PC-9 (cell line): ENCODE data around the gene GSAP. TPM values are rescaled to one million over a fixed set of nuclear protein-coding genes. Genes with fewer than 3 reads are reported as not detected.

Source experiments
- BruUV-seq: library from RNA; stranded (reverse); fragments of 400-500 nt; replicated peaks from 2 replicates; lab custom pipeline; 2021; lab: Mats Ljungman, UMichigan
- CTCF ChIA-PET: fragments of 300-600 bp; sonication (Branson Sonifier 250); formaldehyde crosslinking; loops from one replicate; lab custom pipeline; 2022; ENCODE audit warnings: antibody characterized with exemption; lab: Charles Lee
- POLR2A ChIA-PET: fragments of 300-600 bp; sonication (Branson Sonifier 250); formaldehyde crosslinking; loops from one replicate; lab custom pipeline; 2022; ENCODE audit warnings: antibody characterized with exemption; ENCODE audit not compliant: unreplicated experiment; lab: Charles Lee
- DNase-seq, 2 experiments: peaks; one replicate each; pipeline versions ENCODE4 v3.0.0 to v3.0.0-alpha.2; 2015 to 2022; ENCODE audit warnings: mixed read lengths in 1 of 2
- H2AFZ ChIP-seq: fragments of 200-600 bp; sonication (generic); 2 replicates; pipeline ENCODE4 v1.8.1; 2017; ENCODE audit warnings: antibody characterized with exemption
- H3F3A ChIP-seq: fragments of 200-600 bp; sonication (generic); 2 replicates; pipeline ENCODE4 v1.8.1; 2017; ENCODE audit warnings: antibody characterized with exemption, mild to moderate bottlenecking, low read depth; ENCODE audit not compliant: insufficient read depth
- H3K27ac ChIP-seq: fragments of 200-600 bp; sonication (generic); 2 replicates; pipeline ENCODE4 v1.6.1; 2016; ENCODE audit warnings: mixed run types
- H3K27me3 ChIP-seq: fragments of 200-600 bp; sonication (generic); 2 replicates; pipeline ENCODE4 v1.6.1; 2016; ENCODE audit warnings: low read depth, mixed run types; ENCODE audit not compliant: insufficient read depth
- H3K36me3 ChIP-seq: fragments of 200-600 bp; sonication (generic); 2 replicates; pipeline ENCODE4 v1.6.1; 2016; ENCODE audit warnings: low read depth, mixed run types
- H3K4me1 ChIP-seq: fragments of 200-600 bp; sonication (generic); replicated peaks from 2 replicates; pipeline ENCODE4 v1.6.1; 2016; ENCODE audit warnings: mixed run types; ENCODE audit not compliant: insufficient read depth
- H3K4me2 ChIP-seq: fragments of 200-600 bp; sonication (generic); 2 replicates; pipeline ENCODE4 v1.6.1; 2017; ENCODE audit warnings: mixed run types
- H3K4me3 ChIP-seq: fragments of 200-600 bp; sonication (generic); 2 replicates; pipeline ENCODE4 v1.6.1; 2016; ENCODE audit warnings: mixed run types
- H3K79me2 ChIP-seq: fragments of 200-600 bp; sonication (generic); 2 replicates; pipeline ENCODE4 v1.6.1; 2017; ENCODE audit warnings: low read depth, mixed run types
- H3K9me2 ChIP-seq: fragments of 200-600 bp; sonication (generic); 2 replicates; pipeline ENCODE4 v1.8.1; 2017; ENCODE audit warnings: mild to moderate bottlenecking; ENCODE audit not compliant: insufficient read depth
- H3K9me3 ChIP-seq: fragments of 200-600 bp; sonication (generic); 2 replicates; pipeline ENCODE4 v1.8.1; 2016; ENCODE audit warnings: low read depth; ENCODE audit not compliant: insufficient read depth
- H4K20me1 ChIP-seq: fragments of 200-600 bp; sonication (generic); 2 replicates; pipeline ENCODE4 v1.8.1; 2017; ENCODE audit not compliant: insufficient read depth
- EZH2 ChIP-seq: fragments of 200-600 bp; sonication (generic); IDR thresholded peaks from 2 replicates; pipeline ENCODE4 v1.8.0; 2017; ENCODE audit warnings: antibody characterized with exemption, low read depth
- intact Hi-C: fragments of 100-400 bp; cut with micrococcal nuclease; formaldehyde crosslinking; loops from one replicate; pipeline ENCODE4 v1.10.0; 2022; ENCODE audit not compliant: unreplicated experiment
- total RNA-seq: library from RNA; stranded (reverse); gene quantifications from 2 replicates; pipeline ENCODE4 v1.2.3, GENCODE V29; 2021
- TF ChIP-seq, protein P1 (sequence below): fragments of 200-600 bp; sonication (generic); conservative IDR thresholded peaks from 2 replicates; pipeline ENCODE4 v1.6.1; 2017; ENCODE audit warnings: mixed run types, antibody characterized with exemption, mild to moderate bottlenecking, moderate library complexity

Gene GSAP
- total RNA-seq, 1 experiment from 2014 or later = 15.6 TPM

DNA sequence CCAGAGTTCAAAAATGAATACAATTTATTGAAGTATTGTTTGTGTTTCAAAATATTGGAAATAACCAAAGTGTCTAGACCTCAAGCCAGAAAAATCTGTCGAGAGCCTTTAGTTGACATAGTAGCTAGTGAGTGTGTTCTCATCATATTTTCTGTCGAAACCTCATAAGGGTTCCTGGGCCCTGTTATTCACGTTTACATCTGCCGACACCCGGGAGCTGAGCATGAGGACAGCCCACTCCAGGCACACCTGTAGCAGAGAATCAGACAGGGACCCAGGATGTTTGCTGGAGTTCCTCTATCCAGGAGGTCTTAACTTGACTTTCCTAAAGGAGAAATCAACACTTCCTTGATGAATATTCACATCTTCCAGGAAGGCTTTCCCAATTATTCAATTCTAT lies 144.4 kb downstream of the GSAP start:
- Histone ChIP-seq H3K9me2 (no peaks in the 10 kb centered on the region), H3K36me3 (0 out of 2 replicates have a peak, but pooled peaks cover 4% of the 10 kb centered on the region), H3K4me3 (no peak overlapping the region), H4K20me1 (no peaks in the 10 kb centered on the region), H3K4me1 (no peaks in the 10 kb centered on the region), H3K4me2 (no peak overlapping the region), H3K79me2 (no peaks in the 10 kb centered on the region), H3K27ac (no peak overlapping the region), H3F3A (no peaks in the 10 kb centered on the region), H2AFZ (no peak overlapping the region), H3K27me3 (no peaks in the 10 kb centered on the region), H3K9me3 (no peaks in the 10 kb centered on the region)
- no TSS peak for BruUV-seq
- TF ChIP-seq, protein P1, sequence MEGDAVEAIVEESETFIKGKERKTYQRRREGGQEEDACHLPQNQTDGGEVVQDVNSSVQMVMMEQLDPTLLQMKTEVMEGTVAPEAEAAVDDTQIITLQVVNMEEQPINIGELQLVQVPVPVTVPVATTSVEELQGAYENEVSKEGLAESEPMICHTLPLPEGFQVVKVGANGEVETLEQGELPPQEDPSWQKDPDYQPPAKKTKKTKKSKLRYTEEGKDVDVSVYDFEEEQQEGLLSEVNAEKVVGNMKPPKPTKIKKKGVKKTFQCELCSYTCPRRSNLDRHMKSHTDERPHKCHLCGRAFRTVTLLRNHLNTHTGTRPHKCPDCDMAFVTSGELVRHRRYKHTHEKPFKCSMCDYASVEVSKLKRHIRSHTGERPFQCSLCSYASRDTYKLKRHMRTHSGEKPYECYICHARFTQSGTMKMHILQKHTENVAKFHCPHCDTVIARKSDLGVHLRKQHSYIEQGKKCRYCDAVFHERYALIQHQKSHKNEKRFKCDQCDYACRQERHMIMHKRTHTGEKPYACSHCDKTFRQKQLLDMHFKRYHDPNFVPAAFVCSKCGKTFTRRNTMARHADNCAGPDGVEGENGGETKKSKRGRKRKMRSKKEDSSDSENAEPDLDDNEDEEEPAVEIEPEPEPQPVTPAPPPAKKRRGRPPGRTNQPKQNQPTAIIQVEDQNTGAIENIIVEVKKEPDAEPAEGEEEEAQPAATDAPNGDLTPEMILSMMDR = no peak
- TF ChIP-seq EZH2 = no peak
- intact Hi-C loops = no loop called here
- ChIA-PET CTCF (no interaction called here), POLR2A (no interaction called here)
- no peak for DNase-seq

DNA sequence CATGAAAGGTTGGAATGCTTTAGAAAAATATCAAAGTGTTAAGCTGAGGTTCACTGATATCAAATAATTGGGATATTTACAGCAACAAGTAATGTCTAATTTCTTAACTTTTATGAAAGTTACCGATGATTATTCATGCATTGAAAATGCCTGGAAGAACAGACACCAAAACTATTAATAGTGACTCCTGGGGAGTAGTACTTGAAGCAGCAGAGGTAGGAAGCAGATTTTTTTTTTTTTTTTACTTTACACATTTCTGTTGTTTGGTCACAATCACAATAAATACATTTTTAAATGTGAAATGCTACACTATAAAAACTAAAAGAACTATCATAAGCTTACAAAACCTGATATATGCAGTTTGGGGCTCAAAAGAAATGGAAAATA lies 146.1 kb downstream of the GSAP start:
- Histone ChIP-seq H2AFZ (no peak overlapping the region), H3F3A (no peaks in the 10 kb centered on the region), H4K20me1 (no peaks in the 10 kb centered on the region), H3K27ac (no peak overlapping the region), H3K9me3 (no peaks in the 10 kb centered on the region), H3K4me3 (no peak overlapping the region), H3K9me2 (no peaks in the 10 kb centered on the region), H3K4me2 (no peak overlapping the region), H3K27me3 (no peaks in the 10 kb centered on the region), H3K4me1 (no peaks in the 10 kb centered on the region), H3K79me2 (no peaks in the 10 kb centered on the region), H3K36me3 (0 out of 2 replicates have a peak, but pooled peaks cover 4% of the 10 kb centered on the region)
- POLR2A ChIA-PET = interaction anchor here (0.6 to 0.7 kb wide), 2 partner anchors 12 to 54 kb away, joined by 4 to 15 read pairs; no protein-coding TSS in a partner anchor
- CTCF ChIA-PET = no interaction called here
- intact Hi-C loops = no loop called here
- no peak for TF ChIP-seq EZH2
- TF ChIP-seq, protein P1 = no peak
- no TSS peak for BruUV-seq
- DNase-seq = no peak

- no peak overlapping the region for H3K27ac ChIP-seq
- intact Hi-C loops = no loop called here
- no peak overlapping the region for H3K4me3 ChIP-seq
- no peaks in the 10 kb centered on the region for H3K79me2 ChIP-seq
- H3K9me3 ChIP-seq = no peaks in the 10 kb centered on the region
- H3K9me2 ChIP-seq = no peaks in the 10 kb centered on the region
- BruUV-seq = no TSS peak
- 0 out of 2 replicates have a peak, but pooled peaks cover 4% of the 10 kb centered on the region for H3K36me3 ChIP-seq
- TF ChIP-seq, protein P1 = no peak
- no peaks in the 10 kb centered on the region for H4K20me1 ChIP-seq
- no peak for DNase-seq
- no peaks in the 10 kb centered on the region for H3K4me1 ChIP-seq
- no peak overlapping the region for H2AFZ ChIP-seq
- no peaks in the 10 kb centered on the region for H3K27me3 ChIP-seq
- CTCF ChIA-PET = no interaction called here
- POLR2A ChIA-PET = interaction anchor here (0.6 kb wide), 1 partner anchor 12 kb away, joined by 4 read pairs; no protein-coding TSS in a partner anchor
- no peak overlapping the region for H3K4me2 ChIP-seq
- H3F3A ChIP-seq = no peaks in the 10 kb centered on the region
Observed at GRCh38 chr7:77269360-77270093, 146.6 kb downstream of the GSAP start.
